Body of pancreas (tissue), 4 donors: ENCODE measurements around the gene ADAMTSL2. TPM values are rescaled to one million over a fixed set of nuclear protein-coding genes. Genes with fewer than 3 reads are reported as not detected.

Source experiments
- ATAC-seq: fragments of 150-250 bp; one replicate; pipeline ENCODE4 v1.9.1; 2016
- DNase-seq, 4 donors: peaks; one replicate each; pipeline ENCODE4 v3.0.0-alpha.2; 2019
- H3K27ac ChIP-seq, 4 donors: fragments of 200-600 bp; sonication (generic); 1 replicate in 3 of 4; 2 replicates in 1 of 4; pipeline versions ENCODE4 v1.5.1 to v1.6.1; 2016 to 2019; ENCODE audit warnings: mild to moderate bottlenecking in 1 of 4, mixed read lengths in 1 of 4, moderate library complexity in 1 of 4
- H3K27me3 ChIP-seq, 2 donors: fragments of 200-600 bp; sonication (generic); one replicate each; pipeline ENCODE4 v1.6.0; 2016; ENCODE audit warnings: mild to moderate bottlenecking in 1 of 2
- H3K36me3 ChIP-seq, 2 donors: fragments of 200-600 bp; sonication (generic); replicated peaks in 1 of 2; 2 replicates each; pipeline ENCODE4 v1.5.1; 2016; ENCODE audit warnings: low read depth in 2 of 2; ENCODE audit not compliant: insufficient read depth in 1 of 2
- H3K4me1 ChIP-seq: fragments of 200-600 bp; sonication (generic); one replicate; pipeline ENCODE4 v1.6.0; 2016
- H3K4me3 ChIP-seq, 2 donors: fragments of 200-600 bp; sonication (generic); 1 replicate in 1 of 2; 2 replicates in 1 of 2; pipeline ENCODE4 v1.5.1; 2016 to 2019
- H3K9me3 ChIP-seq, 3 donors: fragments of 200-600 bp; sonication (generic); 1 replicate in 2 of 3; 2 replicates in 1 of 3; pipeline ENCODE4 v1.5.1; 2016
- POLR2A ChIP-seq, 3 donors: fragments of 450-650 bp; IDR thresholded peaks; one replicate each; pipeline ENCODE4 v1.6.1; 2016; ENCODE audit warnings: antibody characterized with exemption in 3 of 3, mild to moderate bottlenecking in 2 of 3
- WGBS, 2 donors: methylation state at CpG; one replicate each; pipeline ENCODE4 v1.1.5; 2017; 5-methylcytosine and 5-hydroxymethylcytosine counted together
- intact Hi-C: fragments of 100-400 bp; cut with DNase I; formaldehyde crosslinking; loops from one replicate; pipeline ENCODE4 v1.15.1; 2023
- total RNA-seq, 2 donors: library from RNA; depleted of rRNA; stranded (reverse); fragments of >200 nt; gene quantifications; one replicate each; pipeline ENCODE4 v1.1.0, GENCODE V29; 2016
- TF ChIP-seq, protein P1 (sequence below), 7 experiments: fragments of 450-650 bp in 4 of 7; fragments of 200-600 bp in 3 of 7; sonication (generic) in 3 of 7; IDR thresholded peaks; one replicate each; pipeline ENCODE4 v1.5.1; 2016 to 2019; ENCODE audit warnings: antibody characterized with exemption in 7 of 7

Gene ADAMTSL2
- total RNA-seq, 2 donors from 2014 or later = 4.2 to 21.8 TPM

- 72 to 80% methylated on average over 19 to 34 of the region's 36 CpGs for WGBS, 2 donors
- ATAC-seq = no peak
- no peak for TF ChIP-seq POLR2A (IDR thresholded peaks at IDR 0.05)
- TF ChIP-seq, protein P1, sequence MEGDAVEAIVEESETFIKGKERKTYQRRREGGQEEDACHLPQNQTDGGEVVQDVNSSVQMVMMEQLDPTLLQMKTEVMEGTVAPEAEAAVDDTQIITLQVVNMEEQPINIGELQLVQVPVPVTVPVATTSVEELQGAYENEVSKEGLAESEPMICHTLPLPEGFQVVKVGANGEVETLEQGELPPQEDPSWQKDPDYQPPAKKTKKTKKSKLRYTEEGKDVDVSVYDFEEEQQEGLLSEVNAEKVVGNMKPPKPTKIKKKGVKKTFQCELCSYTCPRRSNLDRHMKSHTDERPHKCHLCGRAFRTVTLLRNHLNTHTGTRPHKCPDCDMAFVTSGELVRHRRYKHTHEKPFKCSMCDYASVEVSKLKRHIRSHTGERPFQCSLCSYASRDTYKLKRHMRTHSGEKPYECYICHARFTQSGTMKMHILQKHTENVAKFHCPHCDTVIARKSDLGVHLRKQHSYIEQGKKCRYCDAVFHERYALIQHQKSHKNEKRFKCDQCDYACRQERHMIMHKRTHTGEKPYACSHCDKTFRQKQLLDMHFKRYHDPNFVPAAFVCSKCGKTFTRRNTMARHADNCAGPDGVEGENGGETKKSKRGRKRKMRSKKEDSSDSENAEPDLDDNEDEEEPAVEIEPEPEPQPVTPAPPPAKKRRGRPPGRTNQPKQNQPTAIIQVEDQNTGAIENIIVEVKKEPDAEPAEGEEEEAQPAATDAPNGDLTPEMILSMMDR (IDR thresholded peaks at IDR 0.05) = no peak
- no peak overlapping the region for H3K4me3 ChIP-seq
- no peaks in the 10 kb centered on the region for H3K36me3 ChIP-seq
- DNase-seq = no peak
- intact Hi-C loops = no loop called here
- no peak overlapping the region for H3K27ac ChIP-seq
- H3K9me3 ChIP-seq = no peaks in the 10 kb centered on the region
- no peaks in the 10 kb centered on the region for H3K4me1 ChIP-seq
- H3K27me3 ChIP-seq = no peaks in the 10 kb centered on the region
Observed at GRCh38 chr9:133569891-133570690, 35.6 kb downstream of the ADAMTSL2 start.

GRCh38 chr9:133570691-133571080 is 36.2 kb downstream of the ADAMTSL2 start:
- intact Hi-C loops = no loop called here
- no peaks in the 10 kb centered on the region for H3K27me3 ChIP-seq
- ATAC-seq (no peak), DNase-seq (no peak)
- no peak for TF ChIP-seq POLR2A (IDR thresholded peaks at IDR 0.05)
- TF ChIP-seq, protein P1 (IDR thresholded peaks at IDR 0.05) = no peak
- H3K4me1 ChIP-seq = no peaks in the 10 kb centered on the region
- no peak overlapping the region for H3K4me3 ChIP-seq
- no peak overlapping the region for H3K27ac ChIP-seq
- H3K9me3 ChIP-seq = no peaks in the 10 kb centered on the region
- 76 to 82% methylated on average over 7 to 16 of the region's 16 CpGs for WGBS, 2 donors
- H3K36me3 ChIP-seq = no peaks in the 10 kb centered on the region

- Histone ChIP-seq H3K27ac (no peak overlapping the region), H3K4me3 (no peak overlapping the region), H3K36me3 (no peaks in the 10 kb centered on the region), H3K4me1 (no peaks in the 10 kb centered on the region), H3K9me3 (no peaks in the 10 kb centered on the region), H3K27me3 (no peaks in the 10 kb centered on the region)
- WGBS, 2 donors = 75 to 83% methylated on average over 5 to 9 of the region's 9 CpGs
- intact Hi-C loops = no loop called here
- no peak for ATAC-seq
- TF ChIP-seq POLR2A (IDR thresholded peaks at IDR 0.05) = no peak
- TF ChIP-seq, protein P1 (IDR thresholded peaks at IDR 0.05) = no peak
- DNase-seq = no peak
Observed at GRCh38 chr9:133571391-133571890, 36.9 kb downstream of the ADAMTSL2 start.

GRCh38 chr9:133571896-133572595 is 37.5 kb downstream of the ADAMTSL2 start:
- no peaks in the 10 kb centered on the region for H3K36me3 ChIP-seq
- WGBS, 2 donors = 79 to 88% methylated on average over 7 to 19 of the region's 20 CpGs
- TF ChIP-seq, protein P1 (IDR thresholded peaks at IDR 0.05) = no peak
- no peak for TF ChIP-seq POLR2A (IDR thresholded peaks at IDR 0.05)
- no peak overlapping the region for H3K4me3 ChIP-seq
- H3K27ac ChIP-seq = no peak overlapping the region
- intact Hi-C loops = no loop called here
- no peaks in the 10 kb centered on the region for H3K27me3 ChIP-seq
- DNase-seq (no peak), ATAC-seq (no peak)
- no peaks in the 10 kb centered on the region for H3K9me3 ChIP-seq
- no peaks in the 10 kb centered on the region for H3K4me1 ChIP-seq
